Upper lobe of left lung (tissue), 6 donors: ENCODE data around the gene ADIRF. TPM values are rescaled to one million over a fixed set of nuclear protein-coding genes. Genes with fewer than 3 reads are reported as not detected.

ENCODE experiments used
- ATAC-seq, 2 donors: fragments of 200-7000 bp; cut with Tn5 transposase; one replicate each; pipeline ENCODE4 v1.9.1; 2022; ENCODE audit warnings: mild to moderate bottlenecking in 2 of 2, moderate library complexity in 2 of 2; ENCODE audit not compliant: low FRiP score in 2 of 2
- DNase-seq, 2 donors: peaks; one replicate each; pipeline ENCODE4 v3.0.0-alpha.2; 2019 to 2020
- H3K27ac ChIP-seq, 4 donors: fragments of 200-600 bp; sonication (generic); one replicate each; pipeline ENCODE4 v1.5.1; 2016 to 2019
- H3K27me3 ChIP-seq, 4 donors: fragments of 200-600 bp; sonication (generic); one replicate each; pipeline ENCODE4 v1.5.1; 2017 to 2019
- H3K36me3 ChIP-seq, 4 donors: fragments of 200-600 bp; sonication (generic); one replicate each; pipeline ENCODE4 v1.5.1; 2016 to 2019
- H3K4me1 ChIP-seq, 4 donors: fragments of 200-600 bp; sonication (generic); one replicate each; pipeline ENCODE4 v1.5.1; 2018 to 2019
- H3K4me3 ChIP-seq, 4 donors: fragments of 200-600 bp; sonication (generic); one replicate each; pipeline ENCODE4 v1.5.1; 2017 to 2019; ENCODE audit warnings: mild to moderate bottlenecking in 2 of 4, moderate library complexity in 1 of 4
- H3K9me3 ChIP-seq, 4 donors: fragments of 200-600 bp; sonication (generic); one replicate each; pipeline ENCODE4 v1.5.1; 2018 to 2019
- CTCF ChIP-seq, 6 experiments: fragments of 450-650 bp in 4 of 6; fragments of 200-600 bp in 2 of 6; sonication (generic) in 2 of 6; IDR thresholded peaks; one replicate each; pipeline ENCODE4 v1.5.1; 2016 to 2019; ENCODE audit warnings: antibody characterized with exemption in 6 of 6
- EP300 ChIP-seq, 4 donors: sonication (generic); formaldehyde crosslinking; IDR thresholded peaks; one replicate each; pipeline ENCODE4 v1.5.1; 2017; ENCODE audit warnings: antibody characterized with exemption in 4 of 4, control low read depth in 2 of 4
- POLR2A ChIP-seq, 4 donors: fragments of 450-650 bp; IDR thresholded peaks; one replicate each; pipeline ENCODE4 v1.5.1; 2016 to 2017; ENCODE audit warnings: antibody characterized with exemption in 4 of 4, mild to moderate bottlenecking in 2 of 4
- POLR2AphosphoS5 ChIP-seq, 2 donors: sonication (generic); formaldehyde crosslinking; IDR thresholded peaks; one replicate each; pipeline ENCODE4 v1.5.1; 2017; ENCODE audit warnings: antibody characterized with exemption in 2 of 2
- WGBS, 2 donors: methylation state at CpG; one replicate each; pipeline ENCODE4 v1.1.5; 2017 to 2018; 5-methylcytosine and 5-hydroxymethylcytosine counted together
- total RNA-seq, 6 donors: library from RNA; depleted of rRNA in 4 of 6; stranded (reverse); fragments of >200 nt in 4 of 6; gene quantifications; one replicate each; pipeline versions ENCODE4 v1.1.0 to v1.2.1, GENCODE V29; 2016 to 2021
- donor health status: DM: no; HTN: no; CAD: no; lungs with moderate emphysema.
- donor health status: DM: no; HTN: yes; CAD: no; lungs with severe emphysema.

ADIRF gene
- total RNA-seq, 6 donors from 2014 or later = 51.3 to 202 (median 164) TPM

- Histone ChIP-seq H3K4me3 (no peak overlapping the region), H3K9me3 (no peaks in the 10 kb centered on the region), H3K27me3 (no peaks in the 10 kb centered on the region), H3K4me1 (peaks cover 36 to 52% (median 47%) of the 10 kb centered on the region in 4 donors), H3K27ac (no peak overlapping the region), H3K36me3 (no peaks in the 10 kb centered on the region)
- WGBS, 2 donors = 87% methylated on average over 7 of the region's 7 CpGs; no CpG with 5 or more reads in 1 of the 2 donors
- ATAC-seq (no peak), DNase-seq (peak in 1 of 2 donors; percentile 17)
- TF ChIP-seq CTCF (IDR thresholded peaks at IDR 0.05) = no peak
- TF ChIP-seq POLR2AphosphoS5 (IDR thresholded peaks at IDR 0.05) = no peak
- TF ChIP-seq POLR2A (IDR thresholded peaks at IDR 0.05) = no peak
- no peak for TF ChIP-seq EP300 (IDR thresholded peaks at IDR 0.05)
Measured at GRCh38 chr10:86962136-86962980, 5.9 kb upstream of the ADIRF start.

DNA sequence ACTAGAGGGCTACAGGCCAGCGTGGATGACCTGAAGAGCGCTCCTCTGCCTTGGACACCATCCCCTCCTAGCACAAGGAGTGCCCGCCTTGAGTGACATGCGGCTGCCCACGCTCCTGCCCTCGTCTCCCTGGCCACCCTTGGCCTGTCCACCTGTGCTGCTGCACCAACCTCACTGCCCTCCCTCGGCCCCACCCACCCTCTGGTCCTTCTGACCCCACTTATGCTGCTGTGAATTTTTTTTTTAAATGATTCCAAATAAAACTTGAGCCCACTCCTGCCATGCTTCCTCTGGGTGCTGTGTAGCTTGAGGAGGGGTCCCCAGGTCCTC is 5.3 kb upstream of the ADIRF start:
- peaks cover 38 to 52% (median 48%) of the 10 kb centered on the region in 4 donors for H3K4me1 ChIP-seq
- TF ChIP-seq CTCF (IDR thresholded peaks at IDR 0.05) (no peak), EP300 (IDR thresholded peaks at IDR 0.05) (no peak), POLR2AphosphoS5 (IDR thresholded peaks at IDR 0.05) (no peak), POLR2A (IDR thresholded peaks at IDR 0.05) (no peak)
- ATAC-seq = no peak

DNA sequence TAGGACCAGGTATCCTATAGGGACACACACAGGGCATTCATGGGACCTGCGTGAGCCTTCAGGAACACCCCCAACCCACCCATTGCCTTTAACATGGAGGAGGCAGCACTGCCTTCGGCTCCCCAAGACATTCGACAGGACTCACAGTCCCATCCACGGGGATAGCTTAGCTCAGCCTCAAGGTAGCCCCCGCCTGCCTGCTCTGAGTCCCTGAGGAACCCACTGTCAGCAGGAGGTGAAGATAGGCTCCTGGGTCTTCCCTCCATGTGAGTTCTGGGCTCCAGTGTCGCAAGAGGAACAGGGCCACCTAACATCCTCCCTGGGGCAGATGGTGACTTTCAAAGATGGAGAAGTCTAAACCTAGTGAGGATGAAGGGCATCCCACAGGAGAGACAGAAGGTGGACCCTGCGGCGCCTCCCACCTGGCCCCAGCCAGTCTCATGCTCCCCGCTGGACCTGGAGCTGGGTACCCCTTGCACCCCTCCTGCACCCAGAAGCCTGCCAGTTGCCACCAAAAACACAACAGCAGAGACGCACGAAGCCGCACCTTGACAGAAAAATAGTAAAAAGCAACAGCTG is 4.9 kb upstream of the ADIRF start:
- no peak for ATAC-seq
- Histone ChIP-seq H3K4me1 (peaks cover 38 to 52% (median 47%) of the 10 kb centered on the region in 4 donors), H3K27me3 (no peaks in the 10 kb centered on the region), H3K27ac (no peak overlapping the region), H3K9me3 (no peaks in the 10 kb centered on the region), H3K4me3 (no peak overlapping the region), H3K36me3 (no peaks in the 10 kb centered on the region)
- 94 to 95% methylated on average over 8 to 12 of the region's 12 CpGs for WGBS, 2 donors
- TF ChIP-seq POLR2A (IDR thresholded peaks at IDR 0.05) = no peak
- TF ChIP-seq CTCF (IDR thresholded peaks at IDR 0.05) = no peak
- no peak for TF ChIP-seq POLR2AphosphoS5 (IDR thresholded peaks at IDR 0.05)
- no peak for DNase-seq

More for the DNA sequence above, 5.3 kb upstream of the ADIRF start:
- WGBS, 2 donors = 89 to 93% methylated on average over 7 of the region's 7 CpGs
- Histone ChIP-seq H3K27ac (no peak overlapping the region), H3K9me3 (no peaks in the 10 kb centered on the region), H3K4me3 (no peak overlapping the region), H3K36me3 (no peaks in the 10 kb centered on the region), H3K27me3 (no peaks in the 10 kb centered on the region)
- DNase-seq = peak in 1 of 2 donors; percentile 17

GRCh38 chr10:86964061-86964846 is 4.0 kb upstream of the ADIRF start:
- ATAC-seq = no peak
- Histone ChIP-seq H3K4me1 (peaks cover 38 to 52% (median 45%) of the 10 kb centered on the region in 4 donors), H3K27me3 (no peaks in the 10 kb centered on the region), H3K27ac (no peak overlapping the region), H3K36me3 (no peaks in the 10 kb centered on the region), H3K4me3 (no peak overlapping the region), H3K9me3 (no peaks in the 10 kb centered on the region)
- TF ChIP-seq EP300 (IDR thresholded peaks at IDR 0.05) (no peak), POLR2AphosphoS5 (IDR thresholded peaks at IDR 0.05) (no peak), CTCF (IDR thresholded peaks at IDR 0.05) (no peak), POLR2A (IDR thresholded peaks at IDR 0.05) (no peak)
- DNase-seq = peak in 1 of 2 donors; percentile 17
- 82 to 100% methylated on average over 1 to 13 of the region's 13 CpGs for WGBS, 2 donors
